Stimulated activated CD4-positive, alpha-beta T cell treated with anti-CD3 and anti-CD28 coated beads, Interleukin-15, amount 100 ng/mL, for 1 hour (primary cell): ENCODE results near the gene ZNF487.

Source experiments
- DNase-seq, 2 donors: peaks; one replicate each; pipeline ENCODE4 v3.0.0-alpha.2; 2020; ENCODE audit warnings: low read depth in 1 of 2, low spot score in 1 of 2

Gene ZNF487

DNA sequence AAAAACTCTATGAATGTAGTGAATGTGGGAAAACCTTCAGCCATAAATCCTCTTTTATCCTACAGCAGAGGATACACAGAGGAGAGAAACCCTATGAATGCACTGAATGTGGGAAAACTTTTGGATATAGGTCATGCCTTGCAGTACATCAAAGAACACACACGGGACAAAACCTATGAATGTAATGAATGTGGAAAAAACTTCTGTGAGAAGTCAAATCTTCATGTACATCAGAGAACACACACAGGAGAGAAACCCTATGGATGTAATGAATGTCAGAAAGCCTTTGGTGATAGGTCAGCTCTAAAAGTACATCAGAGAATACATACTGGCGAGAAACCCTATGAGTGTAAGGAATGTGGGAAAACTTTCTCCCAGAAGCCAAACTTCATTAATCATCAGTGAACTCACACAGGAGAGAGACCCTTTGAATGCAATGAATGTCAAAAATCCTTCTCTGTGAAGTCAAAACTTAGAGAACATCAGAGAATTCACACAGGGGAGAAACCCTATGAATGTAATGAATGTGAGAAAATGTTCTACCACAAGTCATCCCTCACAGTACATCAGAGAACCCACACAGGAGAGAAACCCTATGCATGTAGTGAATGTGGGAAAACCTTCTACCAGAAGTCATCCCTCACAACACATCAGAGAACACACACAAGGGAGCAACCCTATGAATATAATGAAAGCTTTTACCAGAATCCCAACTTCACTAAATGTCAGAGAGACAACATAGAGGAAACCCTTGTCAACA, 45.6 kb downstream of the ZNF487 start:
- DNase-seq = no peak

DNA sequence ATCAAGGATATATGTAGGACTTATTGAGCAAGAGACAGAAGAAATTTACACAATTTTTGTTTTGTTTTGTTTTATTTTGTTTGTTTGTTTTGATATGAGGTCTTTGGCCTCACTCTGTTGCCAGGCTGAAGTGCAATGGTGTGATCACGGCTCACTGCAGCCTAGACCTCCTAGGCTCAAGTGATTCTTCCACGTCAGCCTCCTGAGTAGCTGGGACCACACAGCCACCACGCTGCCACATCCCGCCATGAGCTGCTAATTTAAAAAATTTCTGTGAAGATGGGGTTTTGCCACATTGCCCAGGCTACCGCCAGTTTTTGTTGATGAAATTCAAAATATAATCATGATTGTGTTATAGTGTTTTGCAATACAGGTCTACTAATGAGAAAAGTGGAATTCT, 54.9 kb downstream of the ZNF487 start:
- no peak for DNase-seq

DNA sequence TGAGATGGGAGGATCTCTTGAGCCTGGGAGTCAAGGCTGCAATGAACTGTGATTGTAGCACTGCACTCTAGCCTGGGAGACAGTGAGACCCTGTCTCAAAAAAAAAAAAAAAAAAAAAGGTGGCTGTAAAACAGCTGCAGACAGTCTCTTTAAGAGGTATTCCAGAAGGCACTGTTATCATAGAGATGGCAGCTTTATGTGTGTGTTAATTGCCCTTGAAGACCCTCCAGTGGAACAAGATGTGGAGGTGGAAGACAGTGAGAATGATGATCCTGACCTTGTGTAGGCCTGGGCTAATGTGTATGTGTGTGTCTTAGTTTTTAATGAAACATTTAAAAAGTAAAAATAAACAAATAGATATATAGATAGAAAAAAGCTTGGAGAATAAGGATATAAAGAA, 66.0 kb downstream of the ZNF487 start:
- no peak for DNase-seq

DNA sequence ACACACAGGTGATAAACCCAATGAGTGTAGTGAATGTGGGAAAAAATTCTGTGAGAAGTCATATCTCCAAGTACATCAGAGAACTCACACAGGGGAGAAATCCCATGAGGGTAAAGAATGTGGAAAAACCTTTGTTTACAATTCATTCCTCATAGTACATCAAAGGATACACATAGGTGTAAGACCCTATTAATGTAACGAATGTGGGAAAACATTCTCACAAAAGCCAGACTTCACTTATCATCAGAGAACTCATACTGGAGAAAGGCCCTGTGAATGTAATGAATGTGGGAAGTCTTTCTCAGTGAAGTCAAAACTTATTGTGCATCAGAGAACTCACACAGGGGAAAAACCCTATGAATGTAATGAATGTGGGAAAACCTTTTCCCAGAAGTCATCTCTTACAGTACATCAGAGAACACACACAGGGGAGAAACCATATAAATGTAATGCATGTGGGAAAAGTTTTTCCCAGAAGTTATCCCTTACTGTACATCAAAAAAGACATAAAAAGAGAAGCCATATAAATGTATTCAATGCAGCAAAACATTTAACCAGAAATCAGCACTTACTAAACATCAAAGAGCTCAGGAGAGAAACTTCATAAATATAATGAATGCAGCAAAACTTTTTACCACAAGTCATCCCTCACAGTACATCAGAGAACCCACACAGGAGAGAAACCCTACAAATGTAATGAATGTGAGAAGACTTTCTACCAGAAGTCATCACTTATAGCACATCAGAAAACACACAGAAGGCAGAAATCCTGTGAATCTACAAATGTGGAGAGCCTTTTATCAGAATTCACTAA, 87.7 kb downstream of the ZNF487 start:
- no peak for DNase-seq
